SK-N-MC (cell line): ENCODE measurements around the gene KRT80.

Experiments used
- DNase-seq: peaks from one replicate; pipeline ENCODE4 v3.0.0-alpha.2; 2011; ENCODE audit warnings: low read depth, low spot score
- H3K27ac ChIP-seq: fragments of 200-600 bp; sonication (generic); 2 replicates; pipeline ENCODE4 v1.5.1; 2016; ENCODE audit warnings: mixed run types
- H3K36me3 ChIP-seq: fragments of 200-600 bp; sonication (generic); 2 replicates; pipeline ENCODE4 v1.6.1; 2017; ENCODE audit warnings: antibody characterized with exemption, low read length, mixed read lengths; ENCODE audit not compliant: insufficient read depth
- H3K4me3 ChIP-seq: fragments of 200-600 bp; sonication (generic); 2 replicates; pipeline ENCODE4 v1.5.1; 2016
- H3K9ac ChIP-seq: fragments of 200-600 bp; sonication (generic); 2 replicates; pipeline ENCODE4 v1.8.0; 2017; ENCODE audit warnings: mixed run types, mixed read lengths; ENCODE audit not compliant: insufficient read length
- H3K9me3 ChIP-seq: fragments of 200-600 bp; sonication (generic); 2 replicates; pipeline ENCODE4 v1.6.1; 2017; ENCODE audit warnings: low read depth, mild to moderate bottlenecking, antibody characterized with exemption, low read length, moderate library complexity, mixed read lengths
- EZH2 ChIP-seq: fragments of 200-600 bp; sonication (generic); IDR thresholded peaks from one replicate; pipeline ENCODE4 v1.6.1; 2017; ENCODE audit warnings: antibody characterized with exemption
- FOXP2 ChIP-seq: optimal IDR thresholded peaks from 2 replicates; pipeline ENCODE3; 2011; ENCODE audit warnings: mild to moderate bottlenecking, moderate library complexity; ENCODE audit not compliant: insufficient read depth; ENCODE audit errors: extremely low read length, control extremely low read depth
- POLR2AphosphoS5 ChIP-seq: IDR thresholded peaks from 2 replicates; pipeline ENCODE4 v1.6.1; 2012; ENCODE audit warnings: mild to moderate bottlenecking, low read depth, low read length, borderline replicate concordance

The KRT80 gene

DNA sequence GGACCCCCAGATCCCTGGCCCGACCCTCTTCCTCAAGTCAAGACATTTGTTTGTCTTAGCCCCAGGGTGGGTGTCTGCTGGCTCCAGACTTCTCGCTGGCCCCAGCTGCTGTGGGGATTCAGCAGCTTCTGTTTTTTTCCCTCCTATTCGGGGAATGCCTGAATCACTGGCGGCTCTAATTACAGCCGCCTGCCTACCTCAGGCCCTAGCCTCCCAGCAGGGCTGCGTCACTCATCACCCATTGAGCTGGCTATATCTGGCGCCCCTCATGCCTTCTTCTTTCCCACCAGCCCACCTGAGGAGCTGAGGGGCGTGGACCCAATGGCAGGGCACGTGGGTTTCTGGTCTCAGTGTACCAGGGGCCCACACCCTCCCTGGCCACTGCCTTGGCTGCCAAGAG, 10.1 kb downstream of the KRT80 start:
- H3K36me3 ChIP-seq: no peaks in the 10 kb centered on the region
- no peak for DNase-seq
- H3K4me3 ChIP-seq: no peak overlapping the region
- H3K27ac ChIP-seq: no peak overlapping the region
- H3K9me3 ChIP-seq: no peaks in the 10 kb centered on the region
- H3K9ac ChIP-seq: no peak overlapping the region
- TF ChIP-seq FOXP2 (no peak), POLR2AphosphoS5 (no peak), EZH2 (no peak)

DNA sequence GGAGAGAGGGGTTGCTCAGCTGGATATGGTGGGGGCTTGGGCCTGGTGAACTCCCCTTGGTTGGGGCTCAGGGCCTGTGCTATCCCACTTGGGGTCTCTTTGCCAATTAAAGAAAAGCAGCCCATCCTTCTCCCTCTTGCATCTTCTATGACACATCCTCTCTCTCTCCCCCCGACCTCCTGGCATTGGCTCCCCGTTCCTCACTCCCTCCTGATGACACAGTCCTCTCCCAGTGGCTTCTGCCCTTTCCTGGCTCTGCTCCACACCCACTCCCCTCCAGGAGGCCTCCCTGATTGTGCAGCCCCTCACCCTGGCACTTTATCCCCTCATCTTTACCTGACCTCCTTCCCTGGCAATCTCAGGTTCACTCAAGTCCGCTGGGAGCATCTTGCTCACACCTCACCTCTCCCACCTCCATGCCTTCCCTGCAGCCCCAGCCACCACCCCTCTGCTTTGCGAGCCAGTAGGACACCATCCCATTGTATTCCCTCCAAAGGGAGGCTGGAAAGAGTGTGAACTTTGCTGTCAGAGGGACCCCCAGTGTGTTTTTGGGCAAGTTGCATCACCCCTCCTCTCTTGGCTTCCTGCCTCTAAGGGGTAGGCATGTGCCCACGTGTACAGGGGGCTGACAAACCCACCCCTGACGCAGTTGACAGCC, 10.7 kb downstream of the KRT80 start:
- H3K9ac ChIP-seq: no peak overlapping the region
- H3K27ac ChIP-seq: no peak overlapping the region
- TF ChIP-seq FOXP2 (no peak), POLR2AphosphoS5 (no peak), EZH2 (no peak)
- H3K4me3 ChIP-seq: no peak overlapping the region
- no peak for DNase-seq
- no peaks in the 10 kb centered on the region for H3K9me3 ChIP-seq
- no peaks in the 10 kb centered on the region for H3K36me3 ChIP-seq

DNA sequence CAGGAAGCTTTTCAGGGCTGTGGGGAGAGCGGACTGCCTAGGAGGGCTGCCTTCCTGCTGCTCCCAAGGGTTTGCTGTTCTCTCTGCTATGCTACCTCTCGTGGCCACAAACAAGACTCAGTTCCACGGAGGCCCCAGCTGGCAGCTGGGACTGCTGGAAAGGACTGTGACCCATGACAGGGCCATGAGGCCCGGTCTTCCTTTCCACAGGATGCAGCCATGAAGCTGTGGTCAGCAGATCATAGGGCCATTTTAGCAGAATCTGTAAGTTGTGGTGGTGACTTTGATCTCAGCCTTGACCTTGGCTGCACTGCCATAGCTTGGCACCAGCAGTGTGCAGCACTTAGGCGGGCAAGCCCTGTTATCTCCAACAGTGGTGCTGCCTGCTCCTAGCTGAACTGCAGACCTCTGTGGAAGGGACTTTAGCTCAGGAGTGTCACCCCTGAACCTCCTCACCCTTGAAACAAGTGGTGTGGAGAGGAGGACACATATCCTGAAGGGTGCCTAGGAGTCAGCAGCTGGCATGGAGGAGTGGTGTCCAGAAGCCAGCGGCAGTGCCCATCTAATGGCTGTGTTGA, 12.3 kb downstream of the KRT80 start:
- no peak overlapping the region for H3K27ac ChIP-seq
- DNase-seq: no peak
- TF ChIP-seq FOXP2 (no peak), EZH2 (no peak), POLR2AphosphoS5 (no peak)
- H3K9ac ChIP-seq: no peak overlapping the region
- H3K36me3 ChIP-seq: no peaks in the 10 kb centered on the region
- no peak overlapping the region for H3K4me3 ChIP-seq
- no peaks in the 10 kb centered on the region for H3K9me3 ChIP-seq

DNA sequence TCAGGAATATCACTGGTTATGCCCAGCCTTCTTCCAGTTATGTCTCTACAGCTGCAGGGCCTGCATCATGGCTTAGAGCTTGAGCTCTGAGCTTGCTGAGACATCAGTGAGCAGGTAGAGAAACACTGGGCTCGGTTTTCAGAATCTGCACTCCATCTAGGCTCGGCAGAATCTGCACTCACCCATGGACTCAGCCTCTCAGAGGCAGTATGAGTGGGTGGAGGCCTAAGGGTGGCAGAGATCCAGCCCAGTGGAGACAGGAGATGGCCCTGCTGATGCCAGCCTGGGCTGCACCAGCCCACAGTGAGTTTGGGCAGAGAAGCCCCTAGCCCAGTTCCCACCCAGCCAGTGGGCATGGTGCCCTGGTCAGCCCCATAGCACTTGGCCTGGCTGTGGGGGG, 12.8 kb downstream of the KRT80 start:
- Histone ChIP-seq H3K4me3 (no peak overlapping the region), H3K36me3 (no peaks in the 10 kb centered on the region), H3K9me3 (no peaks in the 10 kb centered on the region), H3K27ac (no peak overlapping the region), H3K9ac (no peak overlapping the region)
- no peak for DNase-seq
- TF ChIP-seq EZH2 (no peak), POLR2AphosphoS5 (no peak), FOXP2 (no peak)

DNA sequence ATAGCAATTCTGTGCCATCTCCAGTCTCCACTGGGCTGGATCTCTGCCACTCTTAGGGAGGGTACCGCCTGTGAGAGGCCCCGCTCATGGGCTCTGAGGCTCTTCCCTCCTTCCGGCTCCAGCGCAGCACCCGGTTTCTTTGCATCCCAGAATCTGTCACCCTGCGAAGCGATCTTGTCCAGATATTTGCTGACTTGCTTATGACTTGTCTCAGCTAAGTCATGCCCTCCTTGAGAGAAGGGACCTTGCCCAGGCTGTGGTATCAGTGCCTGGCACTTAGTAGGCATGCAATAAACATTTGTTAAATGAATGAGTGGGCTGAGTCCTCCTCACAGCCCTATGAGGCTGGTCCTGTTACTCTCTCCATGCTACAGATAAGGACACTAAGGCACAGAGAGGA, 13.4 kb downstream of the KRT80 start:
- Histone ChIP-seq H3K9ac (no peak overlapping the region), H3K36me3 (no peaks in the 10 kb centered on the region), H3K4me3 (no peak overlapping the region), H3K9me3 (no peaks in the 10 kb centered on the region), H3K27ac (no peak overlapping the region)
- DNase-seq: no peak
- no peak for TF ChIP-seq FOXP2
- no peak for TF ChIP-seq POLR2AphosphoS5
- TF ChIP-seq EZH2: no peak

DNA sequence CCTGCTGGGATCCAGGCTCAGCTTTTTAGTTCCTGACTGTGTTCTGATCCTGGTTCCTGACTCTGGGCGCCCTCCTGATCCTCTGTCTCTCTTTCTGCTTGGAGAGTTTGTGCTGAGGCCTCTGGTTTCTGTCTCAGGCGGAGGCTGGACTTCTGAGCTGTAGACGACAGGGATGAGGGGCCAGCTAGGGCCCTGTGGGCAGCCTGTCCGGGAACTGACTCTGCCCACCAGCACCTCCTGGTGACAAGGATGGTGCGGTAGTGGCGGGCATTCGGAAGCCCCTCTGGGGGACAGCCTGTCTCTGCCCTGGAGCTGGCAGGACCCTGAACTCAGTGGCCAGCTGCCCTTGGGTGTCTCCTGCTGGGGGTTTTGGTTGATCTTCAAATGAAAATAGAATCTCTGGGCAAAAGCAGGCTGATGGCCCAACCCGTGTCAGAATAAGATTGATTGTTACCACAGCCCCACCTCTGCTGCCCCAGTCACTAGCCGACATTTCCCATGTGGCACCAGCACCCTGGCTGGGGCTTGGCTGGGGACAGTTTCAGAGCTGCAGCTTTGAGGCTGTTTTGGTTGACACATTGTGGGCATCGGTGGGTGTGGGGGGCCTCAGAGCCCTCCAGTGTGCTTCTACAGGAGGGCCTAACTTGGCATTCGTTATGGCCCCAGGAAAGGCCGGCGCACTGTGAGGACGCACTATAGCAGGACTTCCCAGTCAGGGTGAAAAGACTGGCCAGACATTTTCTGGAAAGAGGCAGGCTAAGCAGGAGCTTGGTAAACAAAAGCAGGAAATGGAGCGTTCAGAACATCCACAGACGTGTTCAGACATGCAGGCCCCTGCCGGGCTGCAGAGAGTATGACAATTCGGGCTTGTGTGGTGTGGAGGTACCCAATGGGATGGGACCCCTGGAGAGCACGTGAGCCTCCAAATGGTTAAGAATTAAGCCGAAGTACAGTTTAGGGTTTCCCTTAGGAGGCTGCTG, 16.2 kb downstream of the KRT80 start:
- Histone ChIP-seq H3K9me3 (no peaks in the 10 kb centered on the region), H3K36me3 (no peaks in the 10 kb centered on the region), H3K27ac (no peak overlapping the region), H3K4me3 (no peak overlapping the region), H3K9ac (no peak overlapping the region)
- no peak for DNase-seq
- no peak for TF ChIP-seq POLR2AphosphoS5
- no peak for TF ChIP-seq EZH2
- no peak for TF ChIP-seq FOXP2

DNA sequence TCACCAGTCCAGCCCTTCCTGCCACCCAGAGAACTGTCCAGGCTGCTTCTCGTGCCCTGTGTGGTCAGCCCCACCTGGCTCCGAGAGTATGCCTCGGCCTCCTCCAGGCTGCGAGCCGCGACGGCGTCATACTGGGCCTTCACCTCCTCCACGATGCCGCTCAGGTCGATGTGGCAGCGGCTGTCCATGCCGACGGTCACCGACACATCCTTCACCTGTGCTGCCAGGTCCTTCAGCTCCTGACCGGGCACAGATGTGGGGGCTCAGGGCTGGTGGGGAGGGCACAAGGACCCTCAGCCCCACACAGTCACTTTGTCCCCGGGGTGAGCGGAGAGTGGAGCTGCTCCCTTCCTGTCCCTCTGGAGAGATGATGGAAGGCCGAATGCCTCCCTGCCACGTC, 18.3 kb downstream of the KRT80 start:
- DNase-seq: no peak
- Histone ChIP-seq H3K9me3 (no peaks in the 10 kb centered on the region), H3K9ac (no peak overlapping the region)

DNA sequence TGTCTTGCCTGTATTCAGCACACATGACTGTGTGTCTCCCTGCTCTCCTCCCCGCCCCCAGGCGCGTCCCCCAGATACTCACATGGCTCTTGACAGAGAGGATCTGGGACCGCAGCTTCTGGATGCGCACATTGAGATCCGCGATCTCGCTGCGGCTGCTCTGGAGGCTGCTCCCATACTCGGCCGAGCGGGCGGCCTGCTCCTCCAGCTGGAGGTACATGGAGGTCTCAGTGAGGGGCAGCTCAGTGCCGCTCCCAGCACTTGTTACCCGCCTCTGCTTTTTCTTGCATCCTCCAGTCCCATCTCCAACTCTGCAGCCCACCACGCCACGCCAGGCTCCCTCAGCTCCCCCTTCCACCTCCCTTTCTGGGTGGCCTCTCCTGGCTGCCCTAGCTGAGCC, 18.9 kb downstream of the KRT80 start:
- no peak for TF ChIP-seq FOXP2
- TF ChIP-seq EZH2: no peak
- TF ChIP-seq POLR2AphosphoS5: no peak
- Histone ChIP-seq H3K36me3 (no peaks in the 10 kb centered on the region), H3K9me3 (no peaks in the 10 kb centered on the region), H3K9ac (no peak overlapping the region), H3K4me3 (no peak overlapping the region), H3K27ac (no peak overlapping the region)
- DNase-seq: no peak

More for the DNA sequence above, 18.3 kb downstream of the KRT80 start:
- Histone ChIP-seq H3K36me3 (no peaks in the 10 kb centered on the region), H3K27ac (no peak overlapping the region), H3K4me3 (no peak overlapping the region)
- TF ChIP-seq FOXP2 (no peak), POLR2AphosphoS5 (no peak), EZH2 (no peak)
